SKM-1 treated with dmso at 0.1 percent for 144 hours (cell line): ENCODE results near the gene MYH7.
"Not testable (repeated sequence)": the region's sequence is repeated elsewhere in the genome, so short reads cannot be mapped to it uniquely, and the experiment has no call there.

ENCODE experiments used
- DNase-seq: peaks from one replicate; lab custom pipeline; 2025; ENCODE audit not compliant: unreplicated experiment; lab: John Stamatoyannopoulos, UW

MYH7 gene

GRCh38 chr14:23435543-23436326 lies at the start of gene MYH7:
Gene MYH7, minus strand, starts transcription at chr14:23435660. Its CDS starts 1,928 bp downstream, at chr14:23433732.
- no peak for DNase-seq

GRCh38 chr14:23483236-23483854 lies 47.9 kb upstream of the MYH7 start:
- DNase-seq = no peak

DNA sequence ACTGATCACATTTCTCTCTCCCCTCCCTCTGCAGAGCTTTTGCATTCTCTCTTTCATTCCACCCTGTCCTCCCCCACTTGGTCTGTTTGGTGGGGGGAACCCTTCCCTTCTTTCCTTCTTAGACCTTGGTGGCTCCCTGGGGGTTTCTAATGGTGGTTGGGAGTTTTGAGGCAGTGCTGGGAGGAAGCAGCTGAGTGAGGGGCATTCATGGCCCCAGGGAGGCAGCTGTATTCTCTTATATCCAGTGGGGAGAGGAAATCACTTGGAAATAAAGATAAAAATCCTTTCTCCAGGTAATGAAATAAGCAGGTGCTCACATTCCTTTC lies 47.3 kb upstream of the MYH7 start:
- DNase-seq = no peak

DNA sequence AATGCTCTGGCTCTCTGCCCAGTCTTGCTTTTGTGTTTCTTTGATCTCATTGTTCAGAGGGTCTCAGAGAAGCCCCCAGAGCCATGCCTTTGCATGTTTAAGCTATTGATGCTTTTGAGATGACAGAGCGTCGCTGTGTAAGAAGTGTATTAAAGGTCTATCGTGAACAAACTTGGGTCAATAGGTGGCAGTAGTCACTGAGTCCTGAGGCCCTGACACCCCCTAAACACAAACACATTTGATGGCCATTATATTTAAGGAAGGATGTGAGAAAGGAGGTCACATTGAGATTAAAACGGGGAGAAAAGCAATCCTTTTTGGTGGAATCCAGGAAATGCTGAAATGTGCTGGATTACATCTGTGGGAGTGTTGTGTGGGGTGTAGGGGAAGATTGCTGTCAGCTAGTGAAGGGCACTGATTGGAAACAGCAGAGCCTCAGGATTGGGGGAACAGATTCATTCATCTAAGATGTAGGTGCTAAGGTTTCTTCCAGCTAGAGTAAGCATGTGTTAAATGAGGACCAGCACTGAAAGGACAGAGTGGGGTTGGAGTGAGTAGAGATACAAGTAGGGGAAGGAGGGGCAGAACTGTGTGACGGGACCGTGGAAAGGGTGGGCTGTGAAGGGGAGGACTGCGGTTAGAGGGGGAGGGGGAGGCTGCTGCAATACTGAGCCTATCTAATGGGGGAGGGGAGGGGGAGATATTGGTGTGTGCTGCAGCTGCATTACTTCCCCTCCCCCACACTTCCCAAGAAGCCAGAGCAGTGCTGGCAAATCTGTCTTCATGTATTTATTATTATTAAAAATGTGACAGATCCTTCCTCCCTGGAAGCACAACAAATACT lies 46.7 kb upstream of the MYH7 start:
- DNase-seq = no peak

- DNase-seq = no peak
Measured at GRCh38 chr14:23481362-23481970, 46.0 kb upstream of the MYH7 start.

DNA sequence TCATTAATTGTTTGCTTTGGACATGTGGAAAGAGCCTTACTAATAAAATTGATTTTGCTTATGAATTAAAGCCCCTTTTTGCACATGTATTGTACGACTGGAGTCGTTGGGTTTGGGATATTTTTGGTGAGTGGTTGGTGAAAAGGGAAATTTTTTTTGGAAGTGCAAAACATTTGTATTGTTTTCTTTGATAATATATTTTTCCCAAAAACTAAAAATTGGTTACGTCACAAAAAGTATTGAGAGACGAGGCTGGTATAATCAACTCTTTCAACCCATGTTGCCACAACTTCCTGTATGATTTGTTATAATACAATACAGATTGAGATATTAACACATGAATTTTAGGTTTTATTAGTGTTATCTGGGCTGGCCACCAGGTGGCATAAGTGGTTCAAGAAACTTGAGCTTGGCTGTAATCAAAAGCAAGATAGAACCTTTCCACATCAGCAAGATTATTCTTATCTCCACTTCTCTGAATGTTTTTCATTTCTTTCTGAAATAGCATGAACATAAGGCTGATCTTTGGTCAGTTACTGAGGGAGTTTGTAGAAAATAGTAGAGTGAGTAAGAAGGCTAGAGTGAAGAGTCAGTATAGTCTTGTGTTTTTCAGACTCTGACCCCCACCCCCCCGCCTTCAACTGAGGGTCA lies 42.8 kb upstream of the MYH7 start:
- DNase-seq = peak; percentile 1

- no peak for DNase-seq
Measured at GRCh38 chr14:23470947-23471346, 35.5 kb upstream of the MYH7 start.

- no peak for DNase-seq
Measured at GRCh38 chr14:23469906-23470403, 34.5 kb upstream of the MYH7 start.

DNA sequence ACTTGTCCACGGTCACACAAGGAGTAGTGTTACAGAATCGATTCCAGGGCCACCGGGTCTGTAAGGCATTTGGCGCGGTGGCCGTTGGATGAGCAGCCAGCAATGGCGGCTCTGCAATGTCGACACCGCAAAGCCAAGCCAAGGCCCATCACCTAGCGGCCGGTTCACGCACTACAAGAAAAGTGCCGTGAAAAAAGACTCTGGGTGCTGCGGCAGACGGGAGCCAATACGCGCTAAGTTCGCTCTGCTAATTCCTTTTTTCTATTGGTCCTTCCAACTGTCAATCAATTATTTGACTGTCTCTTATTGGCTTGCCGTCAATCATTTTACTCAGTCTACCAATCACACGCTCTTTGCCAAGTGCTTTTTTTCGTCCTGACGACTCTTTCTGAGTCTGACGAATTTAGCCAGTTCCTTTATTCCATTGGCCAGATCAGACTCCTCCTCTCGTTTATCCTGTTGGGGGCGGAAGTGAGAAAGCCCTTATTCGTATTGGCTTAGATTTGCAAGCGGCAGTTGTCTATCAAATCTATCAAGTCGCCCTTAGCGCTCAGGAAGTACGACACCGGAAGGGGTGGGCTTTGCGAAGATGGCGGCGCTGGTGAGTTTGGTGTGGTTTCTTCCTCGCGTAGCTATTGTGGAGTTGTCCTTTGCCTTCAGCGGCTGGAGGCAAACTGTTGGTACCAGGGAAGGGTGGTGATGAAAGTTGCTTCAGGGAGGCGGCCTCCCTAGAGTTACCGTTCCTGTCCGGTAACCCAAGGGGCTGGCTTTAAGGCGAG lies 33.9 kb upstream of the MYH7 start, which contains the start of gene NGDN:
Gene NGDN, plus strand, starts transcription at position 577 of the 779 bp plus-strand sequence. Its CDS starts 13 bp downstream, at position 590.
- peak; percentile 85 for DNase-seq

- DNase-seq = no peak
Measured at GRCh38 chr14:23468704-23469126, 33.3 kb upstream of the MYH7 start.

DNA sequence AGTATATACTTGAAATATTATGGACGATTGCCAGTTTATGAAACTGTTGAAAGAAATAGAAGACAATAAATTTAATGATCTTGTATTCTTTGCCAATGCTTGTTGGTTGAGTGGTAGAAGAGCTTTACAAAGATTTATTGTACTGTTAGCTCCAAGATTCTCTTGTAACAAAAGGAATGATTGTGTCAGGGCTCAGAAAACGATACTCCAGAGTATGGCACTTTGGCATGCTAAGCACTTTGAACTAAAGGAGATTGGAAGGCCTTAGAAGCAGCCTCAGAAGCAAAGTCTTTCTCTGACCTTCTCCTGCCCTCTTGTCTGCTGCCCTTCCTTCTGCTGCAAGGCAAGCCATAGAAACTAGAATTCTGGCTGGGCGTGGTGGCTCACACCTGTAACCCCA lies 29.8 kb upstream of the MYH7 start:
- DNase-seq = no peak

- DNase-seq = no peak
Measured at GRCh38 chr14:23464700-23465099, 29.2 kb upstream of the MYH7 start.

GRCh38 chr14:23460960-23461359 lies 25.5 kb upstream of the MYH7 start:
- no peak for DNase-seq

DNA sequence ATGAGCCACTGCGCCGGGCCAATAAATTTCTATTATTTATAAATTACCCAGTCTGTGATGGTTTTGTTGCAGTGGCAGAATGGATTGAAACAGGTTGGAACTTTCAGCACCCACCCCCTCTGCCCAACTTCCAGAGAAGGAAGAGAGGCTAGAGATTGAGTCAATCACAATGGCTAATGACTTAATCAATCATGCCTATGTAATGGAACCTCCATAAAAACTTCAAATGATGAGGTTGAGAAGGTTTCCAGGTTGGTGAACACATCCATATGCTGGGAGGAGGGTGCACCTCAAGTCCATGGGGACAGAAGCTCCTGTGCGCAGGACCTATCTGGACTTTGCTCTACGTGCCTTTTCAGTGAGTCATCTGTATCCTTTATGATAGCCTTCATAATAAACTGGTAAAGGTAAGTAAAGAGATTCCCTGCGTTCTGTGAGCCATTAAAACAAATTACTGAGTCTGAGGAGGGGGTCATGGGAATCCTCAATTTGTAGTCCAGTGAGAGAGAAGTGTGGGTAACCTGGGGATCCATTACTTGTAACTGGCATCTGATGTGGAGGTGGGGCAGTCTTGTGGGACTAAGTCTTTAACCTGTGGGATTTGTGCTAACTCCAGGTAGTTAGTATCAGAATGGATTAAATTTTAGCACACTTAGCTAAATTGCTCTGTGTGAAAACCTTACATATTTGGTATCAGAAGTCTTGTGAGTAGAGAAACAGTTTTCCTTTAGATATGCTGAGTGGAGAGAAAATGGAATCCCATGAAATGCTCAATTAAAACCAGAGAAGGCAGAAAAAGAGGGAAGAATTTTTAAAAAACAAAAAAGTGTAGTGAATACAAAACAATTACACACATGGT lies 22.4 kb upstream of the MYH7 start:
- DNase-seq = no peak

GRCh38 chr14:23456883-23457586 lies 21.6 kb upstream of the MYH7 start:
- not testable (repeated sequence) for DNase-seq

DNA sequence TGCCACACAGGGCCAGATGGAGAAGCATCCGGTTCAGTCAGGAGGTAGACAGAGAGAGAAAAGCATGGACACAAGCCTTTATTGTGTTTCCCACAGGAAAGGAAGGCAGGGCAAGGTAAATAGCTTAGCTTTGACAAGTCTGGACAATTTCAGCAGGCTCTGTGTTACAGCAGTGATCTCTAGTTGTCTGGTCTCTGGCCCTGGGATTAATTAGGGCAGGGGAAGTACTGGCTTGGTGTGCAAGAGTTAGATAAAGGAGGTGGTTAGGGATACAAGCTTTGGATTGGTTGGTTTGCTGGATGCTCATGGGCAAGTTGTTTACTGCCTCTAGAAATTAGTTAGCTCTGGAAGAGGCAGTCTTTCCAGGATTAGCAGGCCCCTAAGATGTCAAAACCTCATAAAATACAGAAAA lies 19.0 kb upstream of the MYH7 start:
- no peak for DNase-seq

DNA sequence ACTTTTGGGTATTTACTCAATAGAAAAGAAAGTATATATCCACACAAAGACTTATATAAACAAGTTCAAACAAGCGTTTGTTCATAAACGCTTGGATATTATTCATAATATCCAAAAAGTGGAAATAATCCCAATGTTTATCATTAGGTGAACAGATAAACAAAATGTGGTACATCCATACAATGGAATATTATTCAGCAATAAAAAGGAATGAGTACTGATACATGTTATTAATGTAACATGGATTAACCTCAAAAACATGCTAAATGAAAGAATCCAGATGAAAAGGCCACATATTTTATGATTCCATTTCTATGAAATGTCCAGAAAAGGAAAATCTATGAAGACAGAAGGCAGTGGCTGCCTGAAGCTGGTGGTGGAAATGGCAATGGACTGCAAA lies 16.8 kb upstream of the MYH7 start:
- no peak for DNase-seq

GRCh38 chr14:23450379-23450778 lies 14.9 kb upstream of the MYH7 start:
- DNase-seq = no peak
